ENCODE results near the gene MCRIP2. TPM values are rescaled to one million over a fixed set of nuclear protein-coding genes. Genes with fewer than 3 reads are reported as not detected.

Gene MCRIP2
- total and polyA plus RNA-seq, 5 donors from 2014 or later = 10.5 to 23.1 (median 18.2) TPM

- H3K9me3 Mint-ChIP-seq = no peaks in the 10 kb centered on the region
- Histone ChIP-seq H3K36me3 (ENCODE audit: control insufficient read depth, insufficient read depth, low read length) (no peaks in the 10 kb centered on the region), H3K4me1 (ENCODE audit: control insufficient read depth, insufficient read depth, low read length, poor library complexity, severe bottlenecking) (peaks cover 26% of the 10 kb centered on the region), H3K9me3 (ENCODE audit: control insufficient read depth in 2 of 2, low read length in 2 of 2) (no peaks in the 10 kb centered on the region), H3K4me3 (ENCODE audit: low read depth, low read length) (no peak overlapping the region), H3K27ac (ENCODE audit: insufficient read depth, low read length, poor library complexity, severe bottlenecking) (no peak overlapping the region), H3K27me3 (ENCODE audit: control insufficient read depth, insufficient read depth, low read length) (no peaks in the 10 kb centered on the region)
- peak overlapping the region; percentile 59 to 82 (median 78) for H3K4me3 Mint-ChIP-seq
- H3K36me3 Mint-ChIP-seq = no peaks in the 10 kb centered on the region
- ATAC-seq (ENCODE audit: low read depth in 2 of 2) (no peak), DNase-seq (no peak)
- no peak overlapping the region for H3K27ac Mint-ChIP-seq
- peaks cover 0 to 23% (median under 1%) of the 10 kb centered on the region in 4 donors for H3K4me1 Mint-ChIP-seq
- no peaks in the 10 kb centered on the region for H3K27me3 Mint-ChIP-seq
Observed at GRCh38 chr16:643050-643368, 1.4 kb downstream of the MCRIP2 start.

GRCh38 chr16:644556-644955, 2.9 kb downstream of the MCRIP2 start:
- no peaks in the 10 kb centered on the region for H3K9me3 ChIP-seq (ENCODE audit: control insufficient read depth in 2 of 2, low read length in 2 of 2)
- no peak for ATAC-seq (ENCODE audit: low read depth in 2 of 2)
- H3K36me3 ChIP-seq (ENCODE audit: control insufficient read depth, insufficient read depth, low read length) = no peaks in the 10 kb centered on the region
- no peak overlapping the region for H3K27ac ChIP-seq (ENCODE audit: insufficient read depth, low read length, poor library complexity, severe bottlenecking)
- no peaks in the 10 kb centered on the region for H3K9me3 Mint-ChIP-seq
- peaks cover 38% of the 10 kb centered on the region for H3K4me1 ChIP-seq (ENCODE audit: control insufficient read depth, insufficient read depth, low read length, poor library complexity, severe bottlenecking)
- H3K4me3 ChIP-seq (ENCODE audit: low read depth, low read length) = no peak overlapping the region
- H3K27me3 Mint-ChIP-seq = no peaks in the 10 kb centered on the region
- DNase-seq = no peak
- no peaks in the 10 kb centered on the region for H3K36me3 Mint-ChIP-seq
- H3K27ac Mint-ChIP-seq = peak overlapping the region in 1 of 3 donors; percentile 48
- no peaks in the 10 kb centered on the region for H3K27me3 ChIP-seq (ENCODE audit: control insufficient read depth, insufficient read depth, low read length)
- peaks cover 0 to 29% (median 3%) of the 10 kb centered on the region in 4 donors for H3K4me1 Mint-ChIP-seq
- H3K4me3 Mint-ChIP-seq = peak overlapping the region; percentile 52 to 80 (median 74)

DNA sequence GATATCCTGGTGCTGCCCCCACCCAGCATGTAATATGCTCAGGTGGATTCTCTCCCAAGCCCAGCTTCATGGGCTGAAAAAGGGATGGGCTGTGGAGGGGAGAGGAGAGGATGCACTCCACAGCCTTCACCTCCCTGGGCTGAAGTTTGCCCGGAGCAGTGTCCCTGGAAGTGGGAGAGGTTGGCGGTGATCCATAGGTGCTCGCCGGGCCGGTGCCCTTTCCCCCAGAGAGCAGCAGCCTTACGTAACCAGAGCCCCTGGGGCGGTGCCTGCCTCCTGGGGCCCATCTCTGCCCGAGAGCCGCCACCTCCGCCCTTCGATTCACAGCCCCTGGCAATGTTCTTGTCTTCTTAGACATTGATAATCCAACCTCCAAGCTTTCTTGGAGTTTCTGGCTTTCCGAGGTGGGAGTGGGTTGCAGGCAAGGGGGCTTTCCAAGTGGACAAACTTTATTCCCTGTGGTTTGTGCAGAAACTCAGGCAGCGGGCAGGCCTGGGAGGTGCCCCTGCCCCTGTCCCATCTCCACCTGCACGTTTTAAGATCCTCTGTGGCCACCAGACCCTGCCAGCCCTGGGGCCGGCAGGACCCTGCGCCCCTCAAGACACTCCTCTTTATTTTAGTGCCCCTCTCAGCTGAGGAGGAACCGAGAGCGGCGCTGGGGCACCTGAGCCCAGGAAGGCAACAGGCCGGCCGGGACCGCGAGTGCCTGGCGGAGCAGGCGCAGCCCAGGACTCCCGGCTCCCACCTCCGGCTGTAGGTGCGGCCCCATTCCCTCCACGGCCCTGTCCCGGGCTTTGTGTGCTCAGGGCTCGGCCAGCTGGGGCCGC, 4.4 kb downstream of the MCRIP2 start:
- H3K27ac Mint-ChIP-seq = no peak overlapping the region

GRCh38 chr16:646679-647172, 5.1 kb downstream of the MCRIP2 start:
- no peak overlapping the region for H3K4me3 ChIP-seq (ENCODE audit: low read depth, low read length)
- H3K9me3 Mint-ChIP-seq = no peaks in the 10 kb centered on the region
- no peaks in the 10 kb centered on the region for H3K27me3 Mint-ChIP-seq
- H3K4me1 Mint-ChIP-seq = peaks cover 0 to 35% (median 3%) of the 10 kb centered on the region in 4 donors
- no peak overlapping the region for H3K27ac ChIP-seq (ENCODE audit: insufficient read depth, low read length, poor library complexity, severe bottlenecking)
- no peaks in the 10 kb centered on the region for H3K36me3 ChIP-seq (ENCODE audit: control insufficient read depth, insufficient read depth, low read length)
- H3K27me3 ChIP-seq (ENCODE audit: control insufficient read depth, insufficient read depth, low read length) = no peaks in the 10 kb centered on the region
- DNase-seq = no peak
- no peak overlapping the region for H3K27ac Mint-ChIP-seq
- peaks cover 35% of the 10 kb centered on the region for H3K4me1 ChIP-seq (ENCODE audit: control insufficient read depth, insufficient read depth, low read length, poor library complexity, severe bottlenecking)
- no peak for ATAC-seq (ENCODE audit: low read depth in 2 of 2)
- no peaks in the 10 kb centered on the region for H3K36me3 Mint-ChIP-seq
- H3K9me3 ChIP-seq (ENCODE audit: control insufficient read depth in 2 of 2, low read length in 2 of 2) = no peaks in the 10 kb centered on the region
- H3K4me3 Mint-ChIP-seq = peak overlapping the region in 2 of 4 donors; percentile 16 to 65

More for the DNA sequence above, 4.4 kb downstream of the MCRIP2 start:
- Mint-ChIP-seq H3K27me3 (no peaks in the 10 kb centered on the region), H3K36me3 (no peaks in the 10 kb centered on the region), H3K4me3 (peak overlapping the region in 2 of 4 donors; percentile 68 to 80), H3K4me1 (peaks cover 0 to 35% (median 3%) of the 10 kb centered on the region in 4 donors), H3K9me3 (no peaks in the 10 kb centered on the region)
- Histone ChIP-seq H3K9me3 (ENCODE audit: control insufficient read depth in 2 of 2, low read length in 2 of 2) (no peaks in the 10 kb centered on the region), H3K27ac (ENCODE audit: insufficient read depth, low read length, poor library complexity, severe bottlenecking) (no peak overlapping the region), H3K27me3 (ENCODE audit: control insufficient read depth, insufficient read depth, low read length) (no peaks in the 10 kb centered on the region), H3K36me3 (ENCODE audit: control insufficient read depth, insufficient read depth, low read length) (no peaks in the 10 kb centered on the region), H3K4me1 (ENCODE audit: control insufficient read depth, insufficient read depth, low read length, poor library complexity, severe bottlenecking) (peaks cover 42% of the 10 kb centered on the region), H3K4me3 (ENCODE audit: low read depth, low read length) (no peak overlapping the region)
- DNase-seq = no peak
- no peak for ATAC-seq (ENCODE audit: low read depth in 2 of 2)

- ATAC-seq (ENCODE audit: low read depth in 2 of 2) (no peak), DNase-seq (no peak)
- H3K4me1 ChIP-seq (ENCODE audit: control insufficient read depth, insufficient read depth, low read length, poor library complexity, severe bottlenecking) = peaks cover 32% of the 10 kb centered on the region
- Mint-ChIP-seq H3K4me3 (peak overlapping the region in 1 of 4 donors; percentile 16), H3K27ac (no peak overlapping the region), H3K9me3 (no peaks in the 10 kb centered on the region), H3K27me3 (no peaks in the 10 kb centered on the region), H3K4me1 (peaks cover 0 to 35% (median 3%) of the 10 kb centered on the region in 4 donors), H3K36me3 (no peaks in the 10 kb centered on the region)
- H3K27ac ChIP-seq (ENCODE audit: insufficient read depth, low read length, poor library complexity, severe bottlenecking) = peak overlapping the region; percentile 91
- H3K9me3 ChIP-seq (ENCODE audit: control insufficient read depth in 2 of 2, low read length in 2 of 2) = no peaks in the 10 kb centered on the region
- H3K27me3 ChIP-seq (ENCODE audit: control insufficient read depth, insufficient read depth, low read length) = no peaks in the 10 kb centered on the region
- H3K4me3 ChIP-seq (ENCODE audit: low read depth, low read length) = no peak overlapping the region
- no peaks in the 10 kb centered on the region for H3K36me3 ChIP-seq (ENCODE audit: control insufficient read depth, insufficient read depth, low read length)
Observed at GRCh38 chr16:647173-647902, 5.7 kb downstream of the MCRIP2 start.

DNA sequence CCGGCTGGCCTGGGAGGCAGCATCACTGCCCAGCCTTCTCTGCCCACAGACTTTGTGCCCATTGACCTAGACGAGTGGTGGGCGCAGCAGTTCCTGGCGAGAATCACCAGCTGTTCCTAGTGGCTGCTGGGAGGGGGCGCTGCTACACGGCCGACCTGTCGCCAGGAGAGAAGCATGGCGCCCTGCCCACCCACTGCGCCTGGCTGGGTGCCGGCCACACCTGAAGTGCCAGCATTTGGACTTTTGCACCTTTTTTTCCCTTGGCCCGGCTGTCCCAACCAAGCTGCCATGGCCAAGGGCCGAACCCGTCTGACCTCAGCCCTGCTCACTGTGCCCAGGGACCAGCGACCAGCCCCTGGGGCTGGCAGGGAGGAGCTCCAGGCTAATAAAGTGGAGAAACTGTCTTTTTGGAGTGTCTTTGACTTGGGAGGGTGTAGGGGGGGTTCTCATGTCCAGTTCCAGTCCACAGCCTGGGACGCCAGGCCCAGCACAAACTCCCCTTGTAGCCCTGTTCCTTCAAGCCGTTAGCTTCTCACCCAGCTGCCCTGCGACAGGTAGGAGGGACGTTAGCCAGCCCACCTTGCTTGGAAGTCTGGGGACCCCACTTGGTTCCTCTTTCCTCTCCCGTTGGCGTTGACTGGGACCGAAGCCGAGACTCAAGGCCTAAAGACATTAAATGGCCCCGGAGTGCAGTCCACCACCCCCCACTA, 6.6 kb downstream of the MCRIP2 start:
- Histone ChIP-seq H3K9me3 (ENCODE audit: control insufficient read depth in 2 of 2, low read length in 2 of 2) (no peaks in the 10 kb centered on the region), H3K27ac (ENCODE audit: insufficient read depth, low read length, poor library complexity, severe bottlenecking) (peak overlapping the region; percentile 91), H3K36me3 (ENCODE audit: control insufficient read depth, insufficient read depth, low read length) (no peaks in the 10 kb centered on the region), H3K27me3 (ENCODE audit: control insufficient read depth, insufficient read depth, low read length) (no peaks in the 10 kb centered on the region), H3K4me3 (ENCODE audit: low read depth, low read length) (peak overlapping the region; percentile 61), H3K4me1 (ENCODE audit: control insufficient read depth, insufficient read depth, low read length, poor library complexity, severe bottlenecking) (peaks cover 23% of the 10 kb centered on the region)
- Mint-ChIP-seq H3K27ac (peak overlapping the region in 2 of 3 donors; percentile 54 to 71), H3K4me1 (peaks cover 0 to 31% (median 3%) of the 10 kb centered on the region in 4 donors), H3K4me3 (peak overlapping the region; percentile 47 to 80 (median 76)), H3K27me3 (no peaks in the 10 kb centered on the region), H3K36me3 (no peaks in the 10 kb centered on the region), H3K9me3 (no peaks in the 10 kb centered on the region)
- peak in 2 of 3 donors; percentile 28 to 35 for DNase-seq
- ATAC-seq (ENCODE audit: low read depth in 2 of 2) = no peak

- peak; percentile 94 to 96 for ATAC-seq (ENCODE audit: low read depth in 2 of 2)
- Histone ChIP-seq H3K4me1 (ENCODE audit: control insufficient read depth, insufficient read depth, low read length, poor library complexity, severe bottlenecking) (peaks cover 23% of the 10 kb centered on the region), H3K9me3 (ENCODE audit: control insufficient read depth in 2 of 2, low read length in 2 of 2) (no peaks in the 10 kb centered on the region), H3K27me3 (ENCODE audit: control insufficient read depth, insufficient read depth, low read length) (no peaks in the 10 kb centered on the region), H3K4me3 (ENCODE audit: low read depth, low read length) (peak within 1 kb of the TSS; percentile 61), H3K36me3 (ENCODE audit: control insufficient read depth, insufficient read depth, low read length) (no peaks in the 10 kb centered on the region), H3K27ac (ENCODE audit: insufficient read depth, low read length, poor library complexity, severe bottlenecking) (peak within 1 kb of the TSS; percentile 91)
- Mint-ChIP-seq H3K4me3 (peak within 1 kb of the TSS; percentile 78 to 89 (median 84)), H3K4me1 (peaks cover 0 to 26% (median 3%) of the 10 kb centered on the region in 4 donors), H3K9me3 (no peaks in the 10 kb centered on the region), H3K27me3 (no peaks in the 10 kb centered on the region), H3K36me3 (no peaks in the 10 kb centered on the region), H3K27ac (peak within 1 kb of the TSS; percentile 54 to 71 (median 69))
- peak; percentile 90 to 93 (median 93) for DNase-seq
Observed at GRCh38 chr16:648781-649589, 7.4 kb downstream of the MCRIP2 start, which contains the start of gene WDR90. WDR90 (plus strand) TSS chr16:649365; CDS start chr16:649417, 52 bp downstream.
